Activated CD4-positive, CD25-positive, alpha-beta regulatory T cell (primary cell): ENCODE results near the gene SLC22A14.
"Not testable (repeated sequence)": the region's sequence is repeated elsewhere in the genome, so short reads cannot be mapped to it uniquely, and the experiment has no call there.

Source experiments
- DNase-seq, 4 experiments: peaks; one replicate each; lab custom pipeline; 2025; lab: John Stamatoyannopoulos, UW

Gene SLC22A14

DNA sequence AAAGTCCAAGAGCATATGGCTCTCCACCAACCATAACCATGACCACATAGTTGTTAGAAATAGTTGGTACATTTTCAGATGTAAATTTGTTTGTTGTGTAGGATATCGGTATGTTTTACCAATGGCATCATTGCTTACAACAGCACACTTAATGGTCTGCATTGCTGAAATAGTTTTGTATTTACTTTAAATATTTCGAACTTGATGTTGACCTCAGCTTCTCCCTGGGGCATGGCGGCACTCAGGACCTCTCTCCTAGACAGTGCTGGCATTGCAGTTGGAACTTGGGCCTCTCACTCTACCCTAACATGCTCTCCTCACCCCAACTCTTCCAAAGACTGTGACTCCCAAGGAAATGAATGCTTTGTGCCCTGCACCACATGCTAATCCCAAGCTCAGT, 11.5 kb upstream of the SLC22A14 start:
- no peak for DNase-seq

DNA sequence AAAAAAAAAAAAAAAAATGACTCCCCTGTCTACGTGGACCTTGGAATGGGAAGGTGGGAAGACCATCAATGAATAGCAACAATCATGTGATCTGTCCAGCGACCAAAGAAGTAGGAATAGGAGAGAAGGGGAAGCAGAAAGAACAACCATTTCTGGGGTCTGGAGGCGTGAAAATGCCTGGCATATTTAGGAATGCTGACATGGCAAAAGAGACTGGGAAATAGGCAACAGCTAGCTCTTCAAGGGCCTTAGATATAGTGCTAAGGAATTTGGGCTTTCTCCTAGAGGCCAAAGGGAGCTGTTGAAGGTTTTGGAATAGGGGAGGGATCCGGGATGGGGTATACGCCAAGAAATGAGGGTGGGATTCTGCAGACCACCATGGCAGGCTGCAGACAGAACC, 10.5 kb upstream of the SLC22A14 start:
- DNase-seq, result no peak

DNA sequence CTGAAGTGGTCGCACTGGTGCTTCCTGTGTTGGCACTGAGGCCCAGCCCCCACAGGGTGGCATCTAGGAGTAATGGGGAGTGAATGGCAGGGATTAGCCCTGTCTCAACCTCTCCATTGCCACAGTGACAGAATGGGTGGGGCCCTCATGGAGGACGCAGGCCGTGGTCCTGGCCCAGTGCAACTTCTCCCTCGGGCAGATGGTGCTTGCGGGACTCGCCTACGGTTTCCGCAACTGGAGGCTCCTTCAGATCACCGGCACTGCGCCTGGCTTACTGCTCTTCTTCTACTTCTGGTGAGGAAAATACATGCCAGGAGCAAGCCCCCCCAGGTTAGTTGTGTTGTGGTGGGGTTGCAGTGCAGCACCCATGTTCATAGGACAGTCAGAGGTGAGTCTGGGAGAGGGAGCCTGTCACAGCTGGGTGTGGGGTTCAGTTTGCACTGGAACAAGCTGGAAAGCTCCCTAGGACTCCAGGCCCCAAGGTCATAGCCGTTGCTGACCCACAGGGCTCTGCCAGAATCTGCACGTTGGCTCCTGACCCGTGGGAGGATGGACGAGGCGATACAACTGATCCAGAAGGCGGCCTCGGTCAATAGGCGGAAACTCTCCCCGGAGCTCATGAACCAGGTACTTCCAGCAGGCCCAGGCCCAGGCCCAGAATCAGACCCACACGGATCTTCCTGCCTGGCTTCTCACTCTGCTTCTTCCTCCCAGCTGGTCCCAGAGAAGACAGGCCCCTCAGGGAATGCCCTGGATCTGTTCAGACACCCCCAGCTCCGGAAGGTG, 7.0 kb upstream of the SLC22A14 start:
- no peak for DNase-seq

DNA sequence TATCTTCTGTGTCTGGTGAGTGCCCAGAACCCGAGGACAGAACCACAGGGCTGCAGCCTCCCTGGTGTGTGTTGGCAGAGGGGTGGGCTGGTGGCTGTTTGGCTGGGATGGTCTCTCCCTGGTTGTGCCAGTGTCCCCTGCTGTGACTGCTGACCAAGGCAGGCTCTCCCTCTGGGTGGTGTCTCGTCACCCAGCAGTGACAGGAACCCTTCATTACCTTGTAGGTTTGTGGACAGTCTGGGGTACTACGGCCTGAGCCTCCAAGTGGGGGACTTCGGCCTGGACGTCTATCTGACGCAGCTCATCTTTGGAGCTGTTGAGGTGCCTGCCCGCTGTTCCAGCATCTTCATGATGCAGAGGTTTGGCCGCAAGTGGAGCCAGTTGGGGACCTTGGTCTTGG, 6.4 kb upstream of the SLC22A14 start:
- no peak for DNase-seq

DNA sequence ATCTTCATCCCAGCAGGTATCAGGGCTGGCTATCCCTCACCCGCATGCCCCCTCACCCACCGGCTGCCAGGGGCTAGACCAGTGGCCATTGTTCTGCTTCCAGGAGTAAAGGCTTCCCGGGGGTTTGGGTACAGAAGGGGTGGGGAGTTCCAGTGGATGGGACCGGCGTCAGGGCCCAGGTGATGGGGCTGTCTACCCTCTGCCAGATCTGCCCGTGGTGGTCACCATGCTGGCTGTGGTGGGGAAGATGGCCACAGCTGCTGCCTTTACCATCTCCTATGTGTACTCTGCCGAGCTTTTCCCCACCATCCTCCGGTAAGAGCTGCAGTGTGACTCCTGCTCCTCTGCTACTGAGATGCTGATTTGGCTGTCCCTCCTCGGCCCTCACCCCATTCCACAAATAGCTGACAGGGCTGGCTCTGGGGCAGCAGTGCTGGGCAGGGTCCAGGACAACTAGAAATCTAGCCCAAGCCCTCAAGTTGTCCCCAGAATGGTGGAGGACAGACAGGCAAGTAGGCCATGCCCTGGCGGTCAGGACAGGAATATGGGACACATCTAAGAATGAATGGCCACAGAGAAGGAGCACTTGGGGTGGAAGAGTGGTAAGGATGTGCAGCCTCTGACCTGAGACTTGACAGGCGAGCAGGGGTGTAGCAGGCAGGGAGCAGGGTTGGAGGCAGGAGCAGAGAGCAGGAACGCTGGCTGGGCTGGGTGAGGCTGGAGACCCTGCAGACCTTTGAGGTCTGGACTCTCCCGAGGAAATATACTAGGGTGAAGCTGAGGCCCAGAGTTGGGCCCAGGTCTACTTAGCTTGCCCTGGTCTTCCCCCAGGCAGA, 5.8 kb upstream of the SLC22A14 start:
- DNase-seq, result no peak

DNA sequence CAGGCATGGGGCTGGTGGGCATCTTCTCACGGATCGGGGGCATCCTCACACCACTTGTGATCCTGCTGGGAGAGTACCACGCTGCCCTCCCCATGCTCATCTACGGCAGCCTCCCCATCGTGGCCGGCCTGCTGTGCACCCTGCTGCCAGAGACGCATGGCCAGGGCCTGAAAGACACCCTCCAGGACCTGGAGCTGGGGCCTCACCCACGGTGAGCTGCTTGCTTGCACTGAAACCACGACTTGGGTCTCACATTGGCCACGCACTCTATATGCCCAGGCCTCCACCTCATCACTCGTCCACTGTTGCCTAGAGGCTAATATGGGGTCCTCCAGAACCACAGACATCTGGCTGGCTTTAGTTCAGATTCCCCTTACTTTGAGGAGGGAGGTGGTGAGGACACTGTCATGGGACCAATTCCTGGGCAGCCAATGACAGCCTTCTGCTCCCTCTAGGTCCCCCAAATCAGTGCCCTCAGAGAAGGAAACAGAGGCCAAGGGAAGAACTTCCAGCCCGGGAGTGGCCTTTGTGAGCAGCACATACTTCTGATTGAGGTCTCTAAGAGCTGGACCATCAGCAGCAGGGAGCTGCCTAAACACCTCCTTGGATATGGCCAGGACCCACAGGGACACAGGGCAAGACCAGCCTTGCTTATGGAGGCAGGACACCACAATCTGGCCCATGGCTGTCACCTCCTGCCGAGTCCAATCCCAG, 5.0 kb upstream of the SLC22A14 start:
- no peak for DNase-seq

DNA sequence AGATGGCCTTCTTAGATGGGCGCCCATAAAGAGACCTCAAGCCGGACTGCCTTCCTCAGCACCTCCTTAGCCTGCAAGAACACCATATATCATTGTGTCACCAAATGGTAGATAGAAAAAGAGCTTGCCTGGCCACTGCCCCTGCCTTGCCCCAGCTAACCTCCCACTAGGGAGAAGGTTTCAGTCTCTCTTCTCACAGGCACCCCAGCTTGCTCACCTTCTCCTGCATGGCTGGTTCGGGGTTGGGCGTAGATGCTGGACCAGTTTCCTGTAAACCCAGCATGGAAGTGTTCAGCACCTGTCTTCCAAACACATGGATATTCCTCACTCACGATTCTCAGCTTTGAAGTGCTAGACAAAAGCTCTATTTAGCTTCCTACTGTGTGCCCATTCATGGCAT, 3.3 kb upstream of the SLC22A14 start:
- DNase-seq, result no peak

DNA sequence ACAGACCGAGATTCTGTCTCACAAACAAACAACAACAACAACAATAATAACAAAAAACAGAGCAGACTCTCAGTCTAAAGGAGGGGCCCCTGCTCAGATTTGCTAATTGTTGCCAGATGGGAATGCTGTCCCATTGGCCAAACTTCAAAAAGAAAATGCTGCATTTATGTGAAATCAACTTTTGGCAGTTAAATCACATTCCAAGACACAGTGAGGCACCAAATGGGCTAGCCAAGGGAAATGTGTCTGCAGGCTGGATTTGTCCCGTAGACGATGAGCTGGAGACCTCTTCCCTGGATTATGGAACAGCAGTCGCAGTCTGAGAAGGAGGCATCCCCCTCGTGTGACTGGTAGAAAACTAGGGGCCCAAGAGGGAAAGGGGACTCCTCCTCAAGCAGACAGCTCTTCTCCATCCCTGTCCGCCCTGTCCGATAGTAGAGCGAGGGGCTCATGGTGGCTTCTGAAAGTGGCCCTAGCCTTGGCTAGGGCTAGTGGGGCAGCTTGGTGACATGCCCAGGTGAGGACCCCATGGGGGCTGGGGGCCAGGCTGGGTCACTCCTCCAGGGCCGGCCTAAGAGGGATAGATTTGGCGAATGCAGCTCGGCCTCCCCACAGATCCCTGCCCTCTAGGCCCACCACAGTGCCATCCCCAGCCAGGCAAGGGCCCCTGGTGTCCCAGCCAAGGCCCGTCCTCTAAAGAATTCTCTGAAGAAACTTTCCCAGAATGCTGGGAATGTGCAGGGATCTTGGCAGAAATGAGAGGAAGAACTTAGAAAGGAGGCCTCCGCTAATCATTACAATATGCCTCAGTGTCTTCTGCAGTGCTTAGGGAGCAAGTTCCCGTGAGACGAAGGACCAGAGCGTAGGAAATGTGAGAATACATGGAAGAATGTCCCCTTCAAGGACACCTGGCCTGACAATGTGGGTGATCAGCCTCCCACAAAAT, 2.0 kb downstream of the SLC22A14 start:
- no peak for DNase-seq

DNA sequence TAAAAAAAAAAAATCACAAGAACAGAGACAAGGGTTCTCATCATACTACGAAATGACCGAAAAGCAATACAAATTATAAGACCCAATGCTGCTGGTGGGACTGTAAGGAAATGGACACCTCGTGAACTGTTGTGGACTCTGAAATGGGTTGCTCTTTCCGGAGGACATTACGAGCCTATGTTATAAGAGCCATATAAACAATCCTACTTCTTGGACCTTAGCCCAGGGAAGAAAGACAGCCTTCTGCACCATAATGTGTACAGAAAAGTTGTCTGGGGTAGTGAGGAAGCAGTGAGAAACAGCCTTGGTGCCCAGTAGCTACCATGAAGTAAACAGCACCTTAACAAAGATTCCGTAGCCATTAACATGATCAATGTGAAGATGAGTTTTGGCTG, 2.7 kb downstream of the SLC22A14 start:
- DNase-seq, result no peak

DNA sequence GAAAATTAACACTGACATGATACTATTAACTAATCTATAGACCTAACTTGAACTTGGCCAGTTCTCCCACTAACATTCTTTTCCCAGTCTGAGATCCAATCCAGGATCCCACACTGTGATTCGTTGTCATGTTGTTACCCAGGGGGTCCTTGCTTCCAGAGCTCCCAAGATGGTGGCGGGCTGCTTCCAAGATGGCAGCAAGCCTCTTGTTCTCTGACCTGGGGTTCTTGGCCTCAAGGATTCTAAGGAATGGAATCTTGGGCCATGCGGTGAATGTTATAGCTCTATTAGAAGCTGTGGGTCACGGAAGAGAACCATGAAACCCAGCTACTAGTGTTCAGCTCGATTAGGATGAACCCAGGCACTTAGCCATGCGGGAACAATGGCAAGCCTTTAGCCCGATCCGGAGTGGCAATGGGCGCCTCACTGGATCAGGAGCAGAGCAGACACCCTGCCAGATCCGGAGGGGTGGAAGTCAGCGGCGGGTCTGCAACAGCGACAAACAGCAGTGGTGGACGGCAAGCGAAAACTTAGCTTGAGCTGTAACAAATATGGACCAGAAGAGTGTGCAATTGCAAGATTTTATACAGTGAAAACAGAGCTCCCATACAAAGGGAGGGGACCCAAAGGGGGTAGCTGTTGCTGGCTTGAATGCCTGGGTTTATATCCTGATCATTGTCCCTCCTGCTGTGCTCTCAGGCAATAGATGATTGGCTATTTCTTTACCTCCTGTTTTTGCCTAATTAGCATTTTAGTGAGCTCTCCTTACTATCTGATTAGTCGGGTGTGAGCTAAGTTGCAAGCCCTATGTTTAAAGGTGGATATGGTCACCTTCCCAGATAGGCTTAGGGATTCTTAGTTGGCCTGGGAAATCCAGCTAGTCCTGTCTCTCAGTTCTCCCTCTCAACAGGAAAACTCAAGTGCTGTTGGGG, 7.5 kb downstream of the SLC22A14 start:
- not testable (repeated sequence) for DNase-seq

DNA sequence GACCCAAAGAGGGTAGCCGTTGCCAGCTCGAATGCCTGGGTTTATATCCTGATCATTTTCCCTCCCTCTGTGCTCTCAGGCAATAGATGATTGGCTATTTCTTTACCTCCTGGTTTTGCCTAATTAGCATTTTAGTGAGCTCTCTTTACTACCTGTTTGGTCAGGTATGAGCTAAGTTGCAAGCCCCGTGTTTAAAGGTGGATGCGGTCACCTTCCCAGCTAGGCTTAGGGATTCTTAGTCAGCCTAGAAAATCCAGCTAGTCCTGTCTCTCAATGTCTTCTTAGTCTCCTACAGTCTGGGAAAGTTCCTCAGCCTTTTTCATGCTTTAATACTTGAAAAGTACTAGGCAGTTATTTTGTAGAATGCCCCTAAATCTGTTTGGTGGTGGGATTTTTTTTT, 15.0 kb downstream of the SLC22A14 start:
- DNase-seq, result not testable (repeated sequence)

DNA sequence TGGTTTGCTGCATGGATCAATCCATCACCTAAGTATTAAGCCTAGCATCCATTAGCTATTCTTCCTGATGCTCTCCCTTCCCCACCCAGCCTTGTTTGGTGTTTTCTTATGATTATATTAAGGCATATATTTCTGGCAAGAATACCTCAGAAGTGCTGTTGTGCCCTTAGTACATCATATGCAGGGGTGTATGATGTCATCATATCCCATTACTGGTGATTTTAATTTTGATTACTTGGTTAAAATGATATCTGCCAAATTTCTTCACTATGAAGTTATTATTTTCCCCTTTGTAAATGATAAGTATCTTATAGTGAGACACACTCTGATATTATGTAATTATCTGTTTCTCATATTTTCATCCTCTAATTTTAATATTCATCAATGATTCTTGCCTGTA, 15.4 kb downstream of the SLC22A14 start:
- DNase-seq, result no peak

DNA sequence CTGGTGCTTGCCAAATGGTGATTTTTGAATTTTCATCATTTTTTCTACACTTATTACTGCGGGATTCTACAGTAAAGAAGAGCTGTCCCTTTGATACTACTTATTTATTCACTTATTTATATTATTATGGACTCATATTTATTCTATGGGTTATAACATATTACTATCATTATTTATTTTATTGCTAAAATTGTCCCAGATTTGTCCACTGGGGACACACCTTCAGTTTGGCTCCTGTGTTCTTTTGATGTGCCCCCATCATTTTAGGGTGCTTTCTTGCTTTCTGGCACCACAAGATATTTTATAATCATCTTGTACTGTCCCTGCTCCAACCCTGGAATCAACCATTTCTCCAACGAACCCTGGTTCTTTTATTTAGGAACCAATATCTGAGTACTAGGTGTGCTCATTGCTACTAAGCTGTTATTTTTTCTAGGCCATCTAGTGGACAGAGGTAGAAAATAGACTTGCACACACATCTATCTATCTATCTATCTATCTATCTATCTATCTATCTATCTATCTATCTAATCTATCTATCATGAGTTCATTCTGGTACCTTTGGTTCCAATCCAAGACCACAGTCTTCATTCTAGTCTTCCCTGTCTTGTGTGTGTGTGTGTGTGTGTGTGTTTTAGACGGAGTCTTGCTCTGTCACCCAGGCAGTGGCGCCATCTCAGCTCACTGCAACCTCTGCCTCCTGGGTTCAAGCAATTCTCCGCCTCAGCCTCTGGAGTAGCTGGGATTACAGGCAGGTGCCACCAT, 16.0 kb downstream of the SLC22A14 start:
- DNase-seq, result no peak

DNA sequence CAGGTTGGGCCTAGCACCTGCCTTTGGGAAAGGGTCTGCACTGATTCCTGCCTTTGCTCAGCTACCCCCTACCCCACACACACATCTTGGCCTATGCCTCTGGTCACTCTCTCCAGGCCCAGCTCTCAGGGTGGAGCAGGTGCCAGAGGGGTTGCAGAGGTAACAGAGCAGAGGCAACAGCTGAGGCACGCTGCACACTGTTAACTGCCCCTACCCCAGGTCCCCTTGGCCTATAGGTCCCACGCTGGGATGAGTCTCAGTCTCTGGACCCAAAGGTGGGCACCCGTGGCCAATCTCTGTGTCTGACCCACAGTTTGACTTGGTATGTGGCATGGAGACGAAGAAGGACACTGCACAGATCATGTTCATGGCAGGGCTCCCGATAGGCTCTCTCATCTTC, 24.8 kb downstream of the SLC22A14 start:
- no peak for DNase-seq

DNA sequence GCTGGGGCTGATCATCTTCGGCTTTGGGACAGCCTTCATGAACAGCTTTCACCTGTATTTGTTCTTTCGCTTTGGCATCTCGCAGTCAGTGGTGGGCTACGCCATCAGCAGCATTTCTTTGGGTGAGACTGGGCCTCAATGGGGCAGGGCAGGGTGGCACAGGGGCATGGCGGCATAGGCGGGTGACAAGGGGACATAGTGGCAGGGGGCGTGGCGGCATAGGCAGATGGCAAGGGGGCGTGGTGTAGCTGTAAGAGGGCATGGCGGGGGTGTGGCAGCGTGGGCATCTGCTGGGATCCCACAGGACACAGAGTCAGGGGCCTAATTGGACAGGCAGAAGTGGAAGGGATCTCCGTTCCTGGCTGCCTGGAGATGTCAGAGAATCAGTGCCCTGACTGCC, 25.5 kb downstream of the SLC22A14 start:
- no peak for DNase-seq

DNA sequence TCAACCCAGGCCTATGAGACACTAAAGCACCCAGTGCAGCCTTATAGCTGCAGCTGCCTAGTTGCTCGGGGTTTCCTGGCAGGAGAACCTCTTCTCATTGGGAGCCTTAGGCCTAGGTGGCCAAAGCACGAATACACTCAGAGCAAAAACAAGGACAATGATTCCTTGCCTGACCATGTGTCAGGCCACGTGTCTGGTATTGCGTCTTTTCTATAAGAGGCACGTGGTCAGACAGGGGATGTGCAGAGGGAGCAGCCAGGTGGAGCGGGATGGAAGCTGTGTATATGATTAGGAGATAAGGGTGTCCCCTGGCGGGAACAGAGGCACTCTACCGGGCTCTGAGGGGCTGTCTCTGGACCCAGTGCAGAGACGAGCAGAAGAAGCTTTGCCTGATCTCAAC, 26.4 kb downstream of the SLC22A14 start:
- DNase-seq, result no peak

DNA sequence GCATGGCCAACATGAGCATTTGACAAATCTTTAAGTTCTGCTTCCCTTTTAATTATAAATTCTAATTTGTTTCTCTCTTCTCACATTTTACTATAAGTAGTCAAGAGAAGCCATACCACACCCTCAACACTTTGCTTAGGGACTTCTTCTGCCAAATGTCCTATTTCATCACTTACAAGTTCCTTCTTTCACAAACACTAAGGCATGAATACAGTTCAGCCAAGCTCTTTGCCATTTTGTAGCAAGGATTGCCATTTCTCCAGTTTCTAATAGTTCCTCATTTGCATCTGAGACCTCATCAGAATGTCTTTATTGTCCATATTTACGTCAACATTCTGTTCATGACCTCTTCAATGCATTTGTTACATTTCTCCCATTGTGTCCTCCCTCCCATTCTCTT, 29.4 kb downstream of the SLC22A14 start:
- DNase-seq, result no peak

DNA sequence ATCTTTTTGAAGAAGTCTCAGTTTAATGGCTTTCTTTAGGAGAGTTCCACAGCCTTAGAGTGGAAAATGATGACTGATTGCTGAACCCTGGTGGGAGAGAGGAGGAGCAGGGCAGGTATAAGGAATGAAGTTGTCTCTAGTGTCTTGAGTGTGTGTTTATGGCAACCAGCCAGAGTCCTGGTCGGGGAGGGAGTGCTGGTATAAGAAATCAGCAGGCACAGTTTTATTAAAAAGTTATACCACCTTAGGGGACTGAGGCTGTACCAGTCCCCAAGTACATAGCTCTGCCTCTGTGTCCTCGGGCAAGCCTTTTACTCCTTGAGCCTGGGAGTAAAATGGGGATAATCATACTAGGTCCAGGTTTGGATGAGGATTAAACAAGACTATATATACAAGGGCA, 29.8 kb downstream of the SLC22A14 start:
- DNase-seq, result no peak

DNA sequence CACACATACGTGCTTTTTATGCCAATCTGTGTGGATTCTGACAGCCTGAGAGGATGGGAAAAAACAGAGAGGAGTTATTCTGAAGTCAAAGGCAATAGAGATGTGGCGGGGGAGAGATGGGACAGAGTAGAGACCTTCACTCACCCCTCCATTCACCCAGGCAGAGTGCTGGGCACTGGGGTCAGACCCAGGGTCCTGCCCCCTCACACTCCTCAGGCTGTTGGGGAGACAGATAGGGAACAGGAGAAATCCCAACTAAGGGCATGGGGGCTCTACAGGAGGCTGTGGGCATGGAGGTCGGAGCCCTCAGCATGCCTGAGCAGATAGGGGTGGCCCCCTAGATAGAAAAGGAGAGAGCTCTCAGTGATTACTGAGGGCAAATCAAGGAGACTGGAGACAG, 30.3 kb downstream of the SLC22A14 start:
- DNase-seq, result no peak

DNA sequence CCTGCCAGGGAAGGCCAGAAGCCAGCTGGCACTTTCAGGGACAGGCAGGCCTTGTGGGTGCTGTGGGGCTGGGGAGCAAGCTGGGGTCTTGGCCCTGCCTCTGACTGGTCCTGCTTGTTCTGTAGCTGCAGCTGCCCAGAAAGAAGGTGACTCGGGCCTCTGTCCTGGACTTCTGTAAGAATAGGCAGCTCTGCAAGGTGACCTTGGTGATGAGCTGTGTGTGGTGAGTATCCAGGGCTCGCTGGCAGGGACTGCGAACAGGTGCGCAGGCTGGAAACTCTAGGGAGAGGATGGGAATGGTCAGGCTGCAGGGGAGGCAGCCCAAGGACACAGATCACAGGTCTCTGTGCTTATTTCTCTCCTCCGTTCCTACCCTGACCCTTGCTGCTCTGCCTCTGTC, 31.2 kb downstream of the SLC22A14 start:
- no peak for DNase-seq
